Erythroblast (primary cell): ENCODE data around the gene CLK3.

ENCODE experiments used
- GATA1 ChIP-seq: IDR thresholded peaks from 2 replicates; pipeline ENCODE4 v1.6.1; 2011; ENCODE audit warnings: low read depth, mild to moderate bottlenecking, control low read depth, low read length, moderate library complexity
- POLR2A ChIP-seq: IDR thresholded peaks from 2 replicates; pipeline ENCODE4 v1.6.1; 2011; ENCODE audit warnings: mild to moderate bottlenecking, low read length

DNA sequence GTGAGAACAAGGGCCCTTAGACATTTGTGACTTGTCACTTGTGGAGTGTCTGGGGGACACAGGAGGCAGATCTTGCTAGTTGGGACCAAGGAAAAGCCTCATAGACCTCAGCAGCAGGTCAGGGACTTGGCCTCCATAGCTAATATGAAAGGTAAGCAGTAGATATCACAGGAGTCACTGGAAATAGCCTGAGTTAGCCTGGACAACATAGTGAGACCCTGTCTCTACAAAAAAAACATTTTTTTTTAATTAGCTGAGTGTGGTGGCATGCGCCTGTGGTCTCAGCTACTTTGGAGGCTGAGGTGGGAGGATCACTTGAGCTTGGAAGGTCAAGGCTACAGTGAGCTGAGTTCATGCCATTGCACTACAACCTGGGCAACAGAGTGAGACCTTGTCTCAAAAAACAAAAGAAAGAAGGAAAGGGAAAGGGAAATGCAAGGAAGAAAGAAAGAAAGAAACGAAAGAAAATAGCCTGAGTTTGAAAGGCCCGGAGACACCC lies 37.1 kb upstream of the CLK3 start:
- no peak for TF ChIP-seq POLR2A
- TF ChIP-seq GATA1, result no peak
